Left ventricle myocardium inferior (tissue), 1 donor: Measurements from ENCODE around the gene SASH3. TPM values are rescaled to one million over a fixed set of nuclear protein-coding genes. Genes with fewer than 3 reads are reported as not detected.
A peak's percentile ranks its signal among the peaks of the same experiment; 100 is the strongest.

Source experiments
- DNase-seq: peaks from one replicate; pipeline ENCODE4 v3.0.0-alpha.2; 2020
- H3K27ac ChIP-seq: fragments of 200-600 bp; replicated peaks from 2 replicates; pipeline ENCODE4 v1.8.0; 2021
- H3K27me3 ChIP-seq: fragments of 200-600 bp; 2 replicates; pipeline ENCODE4 v1.8.0; 2021; ENCODE audit warnings: low read depth
- H3K36me3 ChIP-seq: fragments of 200-600 bp; 2 replicates; pipeline ENCODE4 v1.8.0; 2021
- H3K4me1 ChIP-seq: fragments of 200-600 bp; 2 replicates; pipeline ENCODE4 v1.8.0; 2021
- H3K4me3 ChIP-seq: fragments of 200-600 bp; 2 replicates; pipeline ENCODE4 v1.8.0; 2021; ENCODE audit warnings: mild to moderate bottlenecking, moderate library complexity
- H3K9me3 ChIP-seq: fragments of 200-600 bp; replicated peaks from 2 replicates; pipeline ENCODE4 v1.8.0; 2021
- CTCF ChIP-seq: fragments of 200-600 bp; IDR thresholded peaks from 2 replicates; pipeline ENCODE4 v1.8.0; 2021; ENCODE audit warnings: antibody characterized with exemption, mild to moderate bottlenecking, borderline replicate concordance
- intact Hi-C: fragments of 100-400 bp; cut with micrococcal nuclease; formaldehyde crosslinking; loops from one replicate; pipeline ENCODE4 v1.11.0; 2022
- total RNA-seq: library from RNA; stranded (reverse); fragmentation: NEBNext Ultra II Directional; extraction: Animal tissue kit (Norgen Biotek cat#: 25700); gene quantifications from one replicate; pipeline ENCODE4 v1.2.1, GENCODE V29; 2021
- donor health status: DM: no; HTN: yes; CAD: no; lungs with severe emphysema.

SASH3 gene
- total RNA-seq, 1 donor from 2014 or later, result 2.2 TPM

- intact Hi-C loops, result no loop called here
- no peaks in the 10 kb centered on the region for H3K27me3 ChIP-seq
- H3K27ac ChIP-seq, result no peak overlapping the region
- H3K4me1 ChIP-seq, result no peaks in the 10 kb centered on the region
- peaks cover under 1% of the 10 kb centered on the region for H3K36me3 ChIP-seq
- DNase-seq, result no peak
- H3K4me3 ChIP-seq, result no peak overlapping the region
- TF ChIP-seq CTCF, result no peak
- no peaks in the 10 kb centered on the region for H3K9me3 ChIP-seq
Measured at GRCh38 chrX:129823522-129823921, 43.8 kb downstream of the SASH3 start.

GRCh38 chrX:129824620-129825019, 44.9 kb downstream of the SASH3 start:
- Histone ChIP-seq H3K4me3 (no peak overlapping the region), H3K4me1 (no peaks in the 10 kb centered on the region), H3K27ac (no peak overlapping the region), H3K27me3 (no peaks in the 10 kb centered on the region), H3K36me3 (peaks cover 4% of the 10 kb centered on the region), H3K9me3 (no peaks in the 10 kb centered on the region)
- no peak for DNase-seq
- TF ChIP-seq CTCF, result no peak
- intact Hi-C loops, result no loop called here

- Histone ChIP-seq H3K36me3 (peaks cover 4% of the 10 kb centered on the region), H3K4me1 (no peaks in the 10 kb centered on the region), H3K27ac (no peak overlapping the region), H3K9me3 (no peaks in the 10 kb centered on the region), H3K27me3 (no peaks in the 10 kb centered on the region), H3K4me3 (no peak overlapping the region)
- intact Hi-C loops, result no loop called here
- no peak for TF ChIP-seq CTCF
- no peak for DNase-seq
Measured at GRCh38 chrX:129825746-129826505, 46.2 kb downstream of the SASH3 start.

- H3K4me1 ChIP-seq, result no peaks in the 10 kb centered on the region
- H3K27ac ChIP-seq, result peak overlapping the region; percentile 38
- peaks cover 4% of the 10 kb centered on the region for H3K36me3 ChIP-seq
- DNase-seq, result no peak
- intact Hi-C loops, result no loop called here
- TF ChIP-seq CTCF, result no peak
- H3K27me3 ChIP-seq, result no peaks in the 10 kb centered on the region
- H3K4me3 ChIP-seq, result no peak overlapping the region
- no peaks in the 10 kb centered on the region for H3K9me3 ChIP-seq
Measured at GRCh38 chrX:129830494-129830893, 50.7 kb downstream of the SASH3 start.

- Histone ChIP-seq H3K4me3 (no peak overlapping the region), H3K4me1 (no peaks in the 10 kb centered on the region), H3K27me3 (no peaks in the 10 kb centered on the region), H3K36me3 (peaks cover 4% of the 10 kb centered on the region), H3K27ac (peak overlapping the region; percentile 38), H3K9me3 (no peaks in the 10 kb centered on the region)
- TF ChIP-seq CTCF, result no peak
- DNase-seq, result peak; percentile 38
- intact Hi-C loops, result no loop called here
Measured at GRCh38 chrX:129831091-129831885, 51.5 kb downstream of the SASH3 start.
